ENCODE results near the gene XPC.

DNA sequence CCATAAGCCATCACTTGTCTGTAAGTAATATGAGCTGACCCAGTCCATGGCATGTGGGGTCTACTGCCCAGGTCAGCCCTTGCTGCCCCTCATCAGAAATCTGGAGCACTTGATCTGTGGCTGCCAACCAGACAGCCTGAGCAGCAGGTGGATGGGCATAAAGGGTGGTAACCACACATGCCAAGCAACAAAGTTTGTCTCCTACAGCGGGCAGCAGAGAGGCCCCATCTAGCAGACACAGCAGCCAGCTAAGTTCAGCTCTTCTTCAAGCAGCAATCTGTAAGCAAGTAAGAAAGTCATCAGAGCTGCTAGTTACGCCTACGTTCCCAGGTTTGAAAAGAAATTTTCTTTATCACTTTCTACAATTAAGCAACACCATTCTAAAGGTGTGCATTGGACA lies 81.7 kb downstream of the XPC start:
- TF ChIP-seq, protein P1, sequence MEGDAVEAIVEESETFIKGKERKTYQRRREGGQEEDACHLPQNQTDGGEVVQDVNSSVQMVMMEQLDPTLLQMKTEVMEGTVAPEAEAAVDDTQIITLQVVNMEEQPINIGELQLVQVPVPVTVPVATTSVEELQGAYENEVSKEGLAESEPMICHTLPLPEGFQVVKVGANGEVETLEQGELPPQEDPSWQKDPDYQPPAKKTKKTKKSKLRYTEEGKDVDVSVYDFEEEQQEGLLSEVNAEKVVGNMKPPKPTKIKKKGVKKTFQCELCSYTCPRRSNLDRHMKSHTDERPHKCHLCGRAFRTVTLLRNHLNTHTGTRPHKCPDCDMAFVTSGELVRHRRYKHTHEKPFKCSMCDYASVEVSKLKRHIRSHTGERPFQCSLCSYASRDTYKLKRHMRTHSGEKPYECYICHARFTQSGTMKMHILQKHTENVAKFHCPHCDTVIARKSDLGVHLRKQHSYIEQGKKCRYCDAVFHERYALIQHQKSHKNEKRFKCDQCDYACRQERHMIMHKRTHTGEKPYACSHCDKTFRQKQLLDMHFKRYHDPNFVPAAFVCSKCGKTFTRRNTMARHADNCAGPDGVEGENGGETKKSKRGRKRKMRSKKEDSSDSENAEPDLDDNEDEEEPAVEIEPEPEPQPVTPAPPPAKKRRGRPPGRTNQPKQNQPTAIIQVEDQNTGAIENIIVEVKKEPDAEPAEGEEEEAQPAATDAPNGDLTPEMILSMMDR (IDR thresholded peaks at IDR 0.05): no peak
- TF ChIP-seq POLR2A (IDR thresholded peaks at IDR 0.05): no peak
- no peak for TF ChIP-seq EP300 (IDR thresholded peaks at IDR 0.05)
